Limb (tissue), 2 donors: ENCODE results near the gene SBNO1.
A peak's percentile ranks its signal among the peaks of the same experiment; 100 is the strongest.
"Not testable (repeated sequence)": the region's sequence is repeated elsewhere in the genome, so short reads cannot be mapped to it uniquely, and the experiment has no call there.

Source experiments
- DNase-seq, 2 donors: peaks; one replicate each; pipeline ENCODE4 v3.0.0-alpha.2; 2016; ENCODE audit errors: extremely low spot score in 2 of 2

SBNO1 gene

GRCh38 chr12:123388951-123389559 lies 24.4 kb upstream of the SBNO1 start:
- no peak for DNase-seq

- peak; percentile 67 to 91 for DNase-seq
Observed at GRCh38 chr12:123388177-123388950, 23.7 kb upstream of the SBNO1 start.

DNA sequence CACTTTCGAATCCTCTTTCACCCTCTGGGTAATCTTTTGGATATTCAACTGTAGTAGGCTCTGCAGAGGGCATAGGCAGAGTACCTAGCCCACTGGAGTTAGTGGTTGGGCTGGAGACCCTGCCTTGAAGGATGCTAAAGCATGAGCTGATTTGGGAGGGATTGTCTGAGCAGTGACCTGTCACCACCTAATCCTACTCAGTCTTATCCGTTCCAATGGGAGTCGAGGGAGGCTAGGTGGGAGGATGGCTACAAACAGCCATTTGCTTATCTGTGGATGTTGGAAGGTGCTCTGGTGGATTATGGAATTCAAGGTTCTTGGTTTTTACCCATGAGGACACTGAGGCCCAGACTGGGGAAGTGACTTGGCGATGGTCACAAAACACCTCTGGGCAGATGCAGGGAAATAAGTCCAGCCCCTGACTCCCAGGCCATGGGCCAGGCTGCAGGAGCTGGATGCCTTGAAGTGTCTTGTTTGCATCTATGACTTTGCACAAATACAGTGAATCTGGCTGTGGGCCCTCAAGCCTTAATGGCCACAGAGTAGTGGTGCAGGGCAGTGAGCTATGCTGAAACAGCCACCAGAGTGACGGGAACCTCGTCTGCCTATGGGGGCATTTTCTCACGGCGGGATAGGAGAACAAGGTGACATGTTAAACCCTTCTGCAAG lies 23.0 kb upstream of the SBNO1 start:
- DNase-seq: no peak

- DNase-seq: not testable (repeated sequence)
Observed at GRCh38 chr12:123385536-123385935, 20.9 kb upstream of the SBNO1 start.

- DNase-seq: no peak
Observed at GRCh38 chr12:123384994-123385376, 20.3 kb upstream of the SBNO1 start.

DNA sequence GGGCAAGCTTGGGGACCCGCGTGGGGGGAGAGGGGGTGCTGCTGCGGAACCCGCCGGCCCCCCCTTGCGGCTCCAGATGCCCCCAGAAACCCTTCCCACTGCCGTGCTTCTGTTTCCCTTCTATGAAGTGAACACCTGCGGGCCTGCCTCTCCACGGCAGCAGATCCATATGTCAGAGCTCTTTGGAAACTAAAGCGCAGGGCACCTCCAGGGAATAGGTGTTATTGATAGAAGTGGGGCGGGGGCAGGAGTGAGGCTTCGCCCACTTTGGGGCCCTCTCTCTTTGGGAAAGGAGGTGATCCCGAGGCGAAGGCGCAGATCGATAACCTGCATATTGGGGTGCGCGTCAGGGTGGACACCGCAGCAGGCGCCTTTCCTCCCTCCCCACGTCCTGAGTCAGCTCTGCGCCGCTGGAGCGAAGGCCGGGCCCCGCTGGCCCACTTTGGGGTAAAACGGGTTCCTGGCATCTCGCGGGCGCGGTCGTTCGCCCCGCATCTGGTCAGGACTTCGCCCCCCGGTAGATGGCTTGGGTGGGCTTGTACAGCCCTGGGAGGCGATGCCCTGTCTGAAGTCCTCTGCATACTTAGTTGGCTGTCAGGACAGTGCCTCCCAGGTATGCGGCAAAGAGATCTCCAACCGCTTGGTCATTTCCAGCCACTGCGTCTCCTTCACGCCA lies 19.8 kb upstream of the SBNO1 start:
- no peak for DNase-seq

DNA sequence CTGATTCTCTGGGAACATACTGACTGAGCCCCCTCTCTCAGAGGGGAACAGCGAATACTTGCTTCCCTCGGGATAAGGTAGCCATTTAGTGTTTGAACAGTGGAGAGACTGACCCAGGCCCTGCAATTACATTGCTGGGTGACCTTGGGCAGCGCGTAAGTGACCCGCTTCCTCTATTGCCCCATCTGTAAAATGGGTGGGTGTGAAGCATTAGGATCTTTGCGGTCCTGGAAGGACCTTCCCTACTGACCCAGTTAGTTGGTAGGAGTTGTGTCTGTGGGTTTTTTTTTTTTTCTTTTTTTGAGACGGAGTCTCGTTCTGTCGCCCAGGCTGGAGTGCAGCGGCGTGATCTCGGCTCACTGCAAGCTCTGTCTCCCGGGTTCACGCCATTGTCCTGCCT lies 18.0 kb upstream of the SBNO1 start:
- no peak for DNase-seq

- DNase-seq: no peak
Observed at GRCh38 chr12:123379391-123379790, 14.7 kb upstream of the SBNO1 start.

DNA sequence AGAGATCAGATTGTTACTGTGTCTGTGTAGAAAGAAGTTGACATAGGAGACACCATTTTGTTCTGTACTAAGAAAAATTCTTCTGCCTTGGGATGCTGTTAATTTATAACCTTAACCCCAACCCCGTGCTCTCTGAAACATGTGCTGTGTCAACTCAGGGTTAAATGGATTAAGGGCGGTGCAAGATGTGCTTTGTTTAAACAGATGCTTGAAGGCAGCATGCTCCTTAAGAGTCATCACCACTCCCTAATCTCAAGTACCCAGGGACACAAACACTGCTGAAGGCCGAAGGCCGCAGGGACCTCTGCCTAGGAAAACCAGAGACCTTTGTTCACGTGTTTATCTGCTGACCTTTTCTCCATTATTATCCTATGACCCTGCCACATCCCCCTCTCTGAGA lies 7.8 kb upstream of the SBNO1 start:
- DNase-seq: not testable (repeated sequence)

GRCh38 chr12:123371667-123372368 lies 7.2 kb upstream of the SBNO1 start:
- DNase-seq: not testable (repeated sequence)

DNA sequence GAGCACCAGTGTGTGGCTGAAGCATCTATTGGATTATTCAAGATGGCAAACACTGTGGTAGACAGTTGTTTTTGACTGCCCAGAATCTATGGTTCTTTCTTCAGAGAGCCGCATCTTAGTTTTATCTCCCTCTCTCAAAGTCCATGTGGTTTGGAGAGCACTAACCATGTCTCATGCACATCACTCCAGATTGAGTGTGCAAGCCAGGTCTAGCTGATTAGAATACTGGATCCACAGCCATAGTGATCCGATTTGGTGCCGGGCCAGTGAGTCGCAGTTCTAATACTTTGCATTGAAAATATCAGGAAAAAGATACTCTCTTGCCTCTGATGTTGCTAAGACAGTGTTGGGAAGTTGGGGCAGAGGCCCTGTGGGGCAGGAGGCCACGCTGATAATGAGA lies 4.6 kb upstream of the SBNO1 start:
- DNase-seq: no peak

- DNase-seq: not testable (repeated sequence)
Observed at GRCh38 chr12:123368431-123368830, 3.8 kb upstream of the SBNO1 start.

DNA sequence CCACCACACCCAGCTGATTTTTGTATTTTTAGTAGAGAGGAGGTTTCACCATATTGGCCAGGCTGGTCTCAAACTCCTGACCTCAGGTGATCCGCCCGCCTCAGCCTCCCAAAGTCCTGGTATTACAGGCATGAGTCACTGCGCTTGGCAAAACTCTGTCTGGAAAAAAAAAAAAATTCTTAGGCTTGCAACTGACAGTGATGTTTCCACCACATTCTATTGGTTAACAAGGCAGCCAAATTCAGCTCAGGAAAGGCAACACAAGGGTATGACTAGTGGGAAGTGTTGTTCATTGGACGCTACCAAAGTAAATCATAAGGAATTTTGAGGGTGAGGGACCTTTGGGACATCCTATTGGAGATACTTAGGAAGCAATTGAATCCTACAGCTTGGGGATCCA lies 2.9 kb upstream of the SBNO1 start:
- DNase-seq: no peak

DNA sequence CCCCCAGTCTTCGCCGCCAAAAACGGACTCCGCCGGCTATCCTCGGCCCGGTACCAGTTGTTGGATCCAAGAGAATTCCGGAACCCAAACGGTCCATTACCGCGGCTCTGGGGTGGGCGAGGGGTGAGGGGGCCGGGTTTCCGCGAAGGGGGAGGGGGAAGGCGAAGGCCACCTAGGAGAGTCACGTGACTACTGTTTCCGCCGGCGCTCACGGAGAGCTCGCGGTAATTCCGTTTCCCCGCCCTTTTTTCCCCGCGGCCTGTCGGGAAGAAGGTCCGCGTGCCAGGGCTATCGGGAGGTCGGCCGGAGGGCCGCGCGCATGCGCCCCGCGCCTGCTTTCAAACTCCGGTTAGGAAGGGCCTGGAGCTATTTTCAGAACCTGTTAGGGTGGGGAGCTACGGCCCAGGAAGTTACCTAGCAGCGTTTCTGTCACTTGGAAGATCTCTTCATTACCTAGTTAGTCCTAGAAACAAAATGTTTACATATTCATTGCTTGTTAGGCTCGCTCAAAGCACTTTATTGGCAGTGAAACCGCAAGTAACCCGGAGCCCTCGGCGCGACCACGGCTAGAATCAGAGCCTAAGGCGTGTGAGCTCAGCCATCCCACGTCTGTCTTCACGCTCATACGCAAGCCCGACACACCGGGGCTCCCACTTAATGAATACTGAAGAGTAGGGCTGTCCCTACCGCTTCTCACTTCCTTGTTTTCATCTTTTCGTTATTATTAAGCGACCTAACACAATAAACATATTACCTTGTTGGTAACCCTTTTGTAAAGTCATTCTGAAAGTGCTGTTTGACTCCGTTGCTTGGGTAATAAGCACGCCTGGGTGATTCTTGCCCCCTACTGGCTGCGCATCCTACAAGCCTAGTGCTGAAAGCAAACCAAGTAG lies 624 bp upstream of the SBNO1 start:
- peak; percentile 99 to 100 for DNase-seq

GRCh38 chr12:123363740-123364531 lies 711 bp downstream of the SBNO1 start:
- no peak for DNase-seq

DNA sequence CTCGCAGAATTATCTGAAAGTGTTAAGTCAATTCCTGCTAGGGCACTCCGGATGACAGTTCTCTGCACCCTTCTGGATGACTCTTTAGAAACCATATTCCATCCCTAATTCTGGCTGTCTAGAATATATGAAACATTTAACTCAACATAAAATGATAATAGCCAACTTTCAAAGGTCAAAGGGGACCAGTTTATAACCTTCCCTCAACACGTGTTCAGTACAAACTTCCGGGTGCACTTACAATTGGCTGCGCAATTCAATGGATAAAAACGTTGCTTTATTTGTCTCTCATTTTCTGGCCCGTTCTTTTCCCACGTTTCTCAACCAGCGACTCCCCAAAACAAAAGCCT lies 1.3 kb downstream of the SBNO1 start:
- DNase-seq: no peak

DNA sequence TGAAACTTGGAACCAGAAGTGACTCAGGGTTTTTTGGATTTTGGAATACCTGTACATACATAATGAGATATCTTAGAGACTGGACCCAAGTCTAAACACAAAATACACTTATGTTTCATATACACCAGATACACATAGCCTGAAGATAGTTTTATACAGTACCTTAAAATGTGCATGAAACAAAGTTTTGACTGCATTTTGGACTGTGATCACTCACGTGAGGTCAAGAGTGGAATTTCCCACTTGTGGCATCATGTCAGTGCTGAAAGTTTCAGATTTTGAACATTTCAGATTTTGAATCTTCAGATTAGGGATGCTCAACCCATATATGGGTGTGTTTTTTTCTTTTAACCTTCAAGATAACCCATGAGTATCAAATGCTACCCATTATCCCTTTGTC lies 6.6 kb downstream of the SBNO1 start:
- DNase-seq: no peak

GRCh38 chr12:123356159-123356670 lies 8.4 kb downstream of the SBNO1 start:
- no peak for DNase-seq

- DNase-seq: no peak
Observed at GRCh38 chr12:123354600-123354999, 10.0 kb downstream of the SBNO1 start.

DNA sequence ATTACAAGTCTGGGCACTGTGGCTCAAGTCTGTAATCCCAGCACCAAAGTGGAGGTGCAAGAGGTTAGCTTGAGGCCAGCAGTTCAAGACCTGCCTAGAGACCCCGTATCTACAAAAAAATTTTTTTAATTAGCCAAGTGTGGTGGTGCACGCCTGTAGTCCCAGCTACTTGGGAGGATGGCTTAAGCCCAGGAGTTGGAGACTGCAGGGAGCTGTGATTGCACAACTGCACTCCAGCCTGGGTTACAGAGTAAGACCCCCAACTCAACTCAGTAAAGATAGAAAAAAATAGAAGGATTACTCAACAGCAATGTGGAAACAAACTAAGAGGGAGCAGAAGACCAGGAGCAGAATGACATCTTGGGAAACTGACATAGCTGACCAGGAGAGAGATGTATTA lies 13.3 kb downstream of the SBNO1 start:
- no peak for DNase-seq
